ENCODE measurements around the gene RHBDD1. TPM values are rescaled to one million over a fixed set of nuclear protein-coding genes. Genes with fewer than 3 reads are reported as not detected.
"Not testable (repeated sequence)": the region's sequence is repeated elsewhere in the genome, so short reads cannot be mapped to it uniquely, and the experiment has no call there.

Gene RHBDD1
- total RNA-seq, 1 donor from 2014 or later: 39.9 TPM

GRCh38 chr2:226837787-226838603 lies 2.1 kb downstream of the RHBDD1 start:
- Mint-ChIP-seq H3K4me1 (ENCODE audit: low read depth) (peaks cover 66% of the 10 kb centered on the region), H3K4me3 (peak overlapping the region; percentile 92), H3K36me3 (ENCODE audit: low read depth) (peaks cover 41% of the 10 kb centered on the region), H3K27me3 (ENCODE audit: insufficient read depth) (no peaks in the 10 kb centered on the region), H3K27ac (peak overlapping the region; percentile 99), H3K9me3 (no peaks in the 10 kb centered on the region)
- intact Hi-C loops (cut with micrococcal nuclease): loop anchor here (2.0 to 5.0 kb wide), 6 partner anchors 34 to 1891 kb away; partner anchors contain the start of gene DOCK10
- no peak for DNase-seq (ENCODE audit: low spot score)

GRCh38 chr2:226838722-226839121 lies 2.9 kb downstream of the RHBDD1 start:
- peak overlapping the region; percentile 89 for H3K27ac Mint-ChIP-seq
- no peaks in the 10 kb centered on the region for H3K27me3 Mint-ChIP-seq (ENCODE audit: insufficient read depth)
- H3K9me3 Mint-ChIP-seq: no peaks in the 10 kb centered on the region
- DNase-seq (ENCODE audit: low spot score): no peak
- H3K4me1 Mint-ChIP-seq (ENCODE audit: low read depth): peaks cover 63% of the 10 kb centered on the region
- peaks cover 44% of the 10 kb centered on the region for H3K36me3 Mint-ChIP-seq (ENCODE audit: low read depth)
- intact Hi-C loops (cut with micrococcal nuclease): loop anchor here (5.0 kb wide), 5 partner anchors 34 to 1891 kb away; partner anchors contain the start of gene DOCK10
- peak overlapping the region; percentile 59 for H3K4me3 Mint-ChIP-seq

GRCh38 chr2:226839161-226839560 lies 3.3 kb downstream of the RHBDD1 start:
- H3K27me3 Mint-ChIP-seq (ENCODE audit: insufficient read depth): no peaks in the 10 kb centered on the region
- intact Hi-C loops (cut with micrococcal nuclease): loop anchor here (5.0 kb wide), 5 partner anchors 33 to 1892 kb away; partner anchors contain the start of gene DOCK10
- peak overlapping the region; percentile 89 for H3K27ac Mint-ChIP-seq
- H3K36me3 Mint-ChIP-seq (ENCODE audit: low read depth): peaks cover 41% of the 10 kb centered on the region
- H3K4me1 Mint-ChIP-seq (ENCODE audit: low read depth): peaks cover 59% of the 10 kb centered on the region
- DNase-seq (ENCODE audit: low spot score): no peak
- H3K4me3 Mint-ChIP-seq: peak overlapping the region; percentile 59
- H3K9me3 Mint-ChIP-seq: no peaks in the 10 kb centered on the region

GRCh38 chr2:226839951-226840350 lies 4.1 kb downstream of the RHBDD1 start:
- Mint-ChIP-seq H3K4me1 (ENCODE audit: low read depth) (peaks cover 54% of the 10 kb centered on the region), H3K4me3 (peak overlapping the region; percentile 33), H3K27ac (no peak overlapping the region), H3K27me3 (ENCODE audit: insufficient read depth) (no peaks in the 10 kb centered on the region), H3K9me3 (no peaks in the 10 kb centered on the region), H3K36me3 (ENCODE audit: low read depth) (peaks cover 37% of the 10 kb centered on the region)
- no peak for DNase-seq (ENCODE audit: low spot score)
- intact Hi-C loops (cut with micrococcal nuclease): loop anchor here (5.0 kb wide), 5 partner anchors 32 to 1893 kb away; partner anchors contain the start of gene DOCK10

GRCh38 chr2:226843001-226843400 lies 7.1 kb downstream of the RHBDD1 start:
- H3K27ac Mint-ChIP-seq; intact Hi-C loops (cut with micrococcal nuclease); H3K9me3 Mint-ChIP-seq; H3K27me3 Mint-ChIP-seq (ENCODE audit: insufficient read depth); DNase-seq (ENCODE audit: low spot score): not testable (repeated sequence)
- Mint-ChIP-seq H3K4me1 (ENCODE audit: low read depth) (peaks cover 40% of the 10 kb centered on the region), H3K4me3 (peak overlapping the region; percentile 19), H3K36me3 (ENCODE audit: low read depth) (peaks cover 34% of the 10 kb centered on the region)

- H3K9me3 Mint-ChIP-seq: no peaks in the 10 kb centered on the region
- no peak overlapping the region for H3K4me3 Mint-ChIP-seq
- no peak overlapping the region for H3K27ac Mint-ChIP-seq
- peaks cover 23% of the 10 kb centered on the region for H3K36me3 Mint-ChIP-seq (ENCODE audit: low read depth)
- H3K27me3 Mint-ChIP-seq (ENCODE audit: insufficient read depth): no peaks in the 10 kb centered on the region
- intact Hi-C loops (cut with micrococcal nuclease): no loop called here
- peaks cover 15% of the 10 kb centered on the region for H3K4me1 Mint-ChIP-seq (ENCODE audit: low read depth)
- no peak for DNase-seq (ENCODE audit: low spot score)
These were observed 9.7 kb downstream of the RHBDD1 start for GRCh38 chr2:226845386-226846116.

- H3K4me3 Mint-ChIP-seq: no peak overlapping the region
- DNase-seq (ENCODE audit: low spot score): no peak
- H3K27ac Mint-ChIP-seq: no peak overlapping the region
- no peaks in the 10 kb centered on the region for H3K9me3 Mint-ChIP-seq
- peaks cover 10% of the 10 kb centered on the region for H3K4me1 Mint-ChIP-seq (ENCODE audit: low read depth)
- intact Hi-C loops (cut with micrococcal nuclease): no loop called here
- H3K27me3 Mint-ChIP-seq (ENCODE audit: insufficient read depth): no peaks in the 10 kb centered on the region
- peaks cover 18% of the 10 kb centered on the region for H3K36me3 Mint-ChIP-seq (ENCODE audit: low read depth)
These were observed 11.2 kb downstream of the RHBDD1 start for GRCh38 chr2:226847090-226847489.

- DNase-seq (ENCODE audit: low spot score): no peak
- peaks cover 13% of the 10 kb centered on the region for H3K36me3 Mint-ChIP-seq (ENCODE audit: low read depth)
- H3K27me3 Mint-ChIP-seq (ENCODE audit: insufficient read depth): no peaks in the 10 kb centered on the region
- no peaks in the 10 kb centered on the region for H3K9me3 Mint-ChIP-seq
- peaks cover 9% of the 10 kb centered on the region for H3K4me1 Mint-ChIP-seq (ENCODE audit: low read depth)
- H3K4me3 Mint-ChIP-seq: no peak overlapping the region
- intact Hi-C loops (cut with micrococcal nuclease): no loop called here
- no peak overlapping the region for H3K27ac Mint-ChIP-seq
These were observed 11.7 kb downstream of the RHBDD1 start for GRCh38 chr2:226847511-226847910.

- DNase-seq (ENCODE audit: low spot score): no peak
- Mint-ChIP-seq H3K36me3 (ENCODE audit: low read depth) (peaks cover 4% of the 10 kb centered on the region), H3K27ac (no peak overlapping the region), H3K27me3 (ENCODE audit: insufficient read depth) (no peaks in the 10 kb centered on the region), H3K4me1 (ENCODE audit: low read depth) (no peaks in the 10 kb centered on the region), H3K9me3 (no peaks in the 10 kb centered on the region), H3K4me3 (no peak overlapping the region)
- intact Hi-C loops (cut with micrococcal nuclease): no loop called here
These were observed 13.5 kb downstream of the RHBDD1 start for GRCh38 chr2:226849349-226849748.

- intact Hi-C loops (cut with micrococcal nuclease): no loop called here
- Mint-ChIP-seq H3K27ac (no peak overlapping the region), H3K36me3 (ENCODE audit: low read depth) (peaks cover 4% of the 10 kb centered on the region), H3K27me3 (ENCODE audit: insufficient read depth) (no peaks in the 10 kb centered on the region), H3K9me3 (no peaks in the 10 kb centered on the region), H3K4me3 (no peak overlapping the region), H3K4me1 (ENCODE audit: low read depth) (no peaks in the 10 kb centered on the region)
- no peak for DNase-seq (ENCODE audit: low spot score)
These were observed 14.2 kb downstream of the RHBDD1 start for GRCh38 chr2:226850024-226850423.

GRCh38 chr2:226855787-226856186 lies 19.9 kb downstream of the RHBDD1 start:
- no peaks in the 10 kb centered on the region for H3K4me1 Mint-ChIP-seq (ENCODE audit: low read depth)
- H3K27me3 Mint-ChIP-seq (ENCODE audit: insufficient read depth): no peaks in the 10 kb centered on the region
- intact Hi-C loops (cut with micrococcal nuclease): no loop called here
- H3K36me3 Mint-ChIP-seq (ENCODE audit: low read depth): peaks cover 6% of the 10 kb centered on the region
- no peak for DNase-seq (ENCODE audit: low spot score)
- no peaks in the 10 kb centered on the region for H3K9me3 Mint-ChIP-seq
- no peak overlapping the region for H3K27ac Mint-ChIP-seq
- H3K4me3 Mint-ChIP-seq: no peak overlapping the region

- H3K4me1 Mint-ChIP-seq (ENCODE audit: low read depth): peaks cover 11% of the 10 kb centered on the region
- DNase-seq (ENCODE audit: low spot score): no peak
- H3K27me3 Mint-ChIP-seq (ENCODE audit: insufficient read depth): no peaks in the 10 kb centered on the region
- intact Hi-C loops (cut with micrococcal nuclease): no loop called here
- no peaks in the 10 kb centered on the region for H3K9me3 Mint-ChIP-seq
- H3K36me3 Mint-ChIP-seq (ENCODE audit: low read depth): peaks cover 12% of the 10 kb centered on the region
- no peak overlapping the region for H3K27ac Mint-ChIP-seq
- H3K4me3 Mint-ChIP-seq: no peak overlapping the region
These were observed 24.2 kb downstream of the RHBDD1 start for GRCh38 chr2:226860087-226860486.

- Mint-ChIP-seq H3K4me3 (no peak overlapping the region), H3K36me3 (ENCODE audit: low read depth) (peaks cover 18% of the 10 kb centered on the region), H3K4me1 (ENCODE audit: low read depth) (peaks cover 11% of the 10 kb centered on the region), H3K27me3 (ENCODE audit: insufficient read depth) (no peaks in the 10 kb centered on the region), H3K27ac (no peak overlapping the region), H3K9me3 (no peaks in the 10 kb centered on the region)
- intact Hi-C loops (cut with micrococcal nuclease): no loop called here
- DNase-seq (ENCODE audit: low spot score): no peak
These were observed 26.8 kb downstream of the RHBDD1 start for GRCh38 chr2:226862623-226863022.

Data from activated T-helper 1 cell treated with anti-CD3 and anti-CD28 coated beads, Interleukin-12 subunit alpha, Interleukin-12 subunit beta, Interleukin-2, Interleukin-4 antibody, amounts not matched to agents 30 ng/mL and 10 ng/mL and 1 ng/mL, durations not matched to agents 14 hours and 24 hours and 36 hours (primary cell).